ENCODE data around the gene C2orf68. TPM values are rescaled to one million over a fixed set of nuclear protein-coding genes. Genes with fewer than 3 reads are reported as not detected.

Gene C2orf68
- total RNA-seq, 6 experiments from 2014 or later, result 7.6 to 22.7 (median 14.8) TPM

DNA sequence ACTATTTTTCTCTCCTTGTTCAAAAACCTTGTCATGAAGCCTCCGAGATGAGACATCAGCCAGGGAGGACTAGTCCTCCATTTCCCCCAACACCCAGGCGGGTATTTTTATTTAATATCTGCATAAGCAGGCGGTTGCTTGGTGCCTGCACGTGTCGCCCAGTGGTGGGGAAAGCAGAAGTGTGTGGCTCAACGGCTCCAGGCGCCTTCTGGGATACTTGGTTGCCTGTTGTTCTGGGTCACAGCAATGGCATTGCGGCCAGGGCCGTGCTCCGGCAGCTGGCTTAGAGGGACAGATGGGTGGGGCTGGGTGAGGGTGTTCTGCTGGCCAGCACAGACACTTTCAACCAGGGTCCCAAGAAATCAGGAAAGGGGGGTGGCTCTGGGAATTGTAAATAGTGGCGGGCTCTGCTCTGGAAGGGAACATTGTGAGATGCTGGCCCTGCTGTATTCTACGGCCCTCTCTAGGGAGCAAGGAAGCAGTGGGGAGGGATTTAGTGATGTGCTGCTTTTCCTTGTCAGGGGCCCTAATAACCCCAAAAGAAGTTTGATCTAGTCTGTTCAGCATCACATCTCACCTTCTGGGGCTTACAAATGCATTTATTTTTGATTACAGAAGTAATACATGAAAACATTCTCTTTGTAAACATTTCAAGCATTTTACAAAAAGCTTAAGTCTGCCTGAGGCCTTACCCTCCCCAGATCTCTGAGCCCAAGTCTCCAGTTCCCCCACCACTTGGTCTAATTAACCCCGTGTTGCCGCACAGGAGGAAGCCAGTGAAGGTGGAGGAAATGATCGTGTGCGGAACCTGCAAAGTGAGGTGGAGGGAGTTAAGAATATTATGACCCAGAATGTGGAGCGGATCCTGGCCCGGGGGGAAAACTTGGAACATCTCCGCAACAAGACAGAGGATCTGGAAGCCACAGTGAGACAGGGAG, 33.4 kb downstream of the C2orf68 start:
- intact Hi-C loops (cut with DNase I), result no loop called here
- peak overlapping the region; percentile 56 to 63 (median 59) for H3K4me3 ChIP-seq
- TF ChIP-seq CTCF (IDR thresholded peaks at IDR 0.05), result no peak
- no peak for TF ChIP-seq POLR2A (IDR thresholded peaks at IDR 0.05)
- H3K27ac ChIP-seq, result peak overlapping the region; percentile 65 to 79 (median 73)
- peak; percentile 57 to 65 (median 59) for ATAC-seq
- peak in 2 of 3 donors; percentile 57 to 71 for DNase-seq
- H3K27me3 ChIP-seq, result no peaks in the 10 kb centered on the region
- WGBS (ENCODE audit: insufficient coverage, low coverage, low lambda C conversion rate, missing lambda C conversion rate), result 18% methylated on average over 19 of the region's 19 CpGs
- H3K4me1 ChIP-seq, result peaks cover 0 to 15% (median under 1%) of the 10 kb centered on the region in 4 donors
- no peaks in the 10 kb centered on the region for H3K36me3 ChIP-seq
- no peaks in the 10 kb centered on the region for H3K9me3 ChIP-seq

- H3K27ac ChIP-seq, result peak within 1 kb of the TSS; percentile 65 to 79 (median 73)
- 10% methylated on average over 14 of the region's 19 CpGs for WGBS (ENCODE audit: insufficient coverage, low coverage, low lambda C conversion rate, missing lambda C conversion rate)
- intact Hi-C loops (cut with DNase I), result no loop called here
Measured at GRCh38 chr2:85577386-85578242, 34.3 kb downstream of the C2orf68 start, which contains the start of gene VAMP8. TSS of gene VAMP8 (plus strand) at chr2:85577586. CDS start at chr2:85577647, 61 bp downstream.

DNA sequence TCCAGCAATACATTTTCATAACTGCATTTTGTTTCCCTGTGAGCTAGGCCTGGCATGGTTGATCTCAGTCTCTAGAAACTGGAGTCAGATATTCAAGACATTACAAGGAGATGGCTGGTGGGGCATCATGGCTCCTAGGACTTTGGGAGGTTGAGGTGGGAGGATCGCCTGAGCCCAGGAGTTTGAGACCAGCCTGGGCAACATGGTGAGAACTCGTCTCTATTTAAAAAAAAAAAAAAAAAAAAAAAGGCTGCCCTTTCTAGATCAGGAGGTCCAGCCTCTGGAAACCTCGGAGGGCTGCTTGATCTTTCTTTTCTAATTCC, 34.8 kb downstream of the C2orf68 start:
- no peak for ATAC-seq

More at GRCh38 chr2:85577386-85578242, 34.3 kb downstream of the C2orf68 start, which contains the start of gene VAMP8:
- no peaks in the 10 kb centered on the region for H3K27me3 ChIP-seq
- DNase-seq (peak; percentile 73 to 79 (median 77)), ATAC-seq (peak; percentile 83 to 84 (median 84))
- no peak for TF ChIP-seq CTCF (IDR thresholded peaks at IDR 0.05)
- no peak for TF ChIP-seq POLR2A (IDR thresholded peaks at IDR 0.05)
- H3K9me3 ChIP-seq, result no peaks in the 10 kb centered on the region
- peaks cover 0 to 13% (median 0%) of the 10 kb centered on the region in 4 donors for H3K4me1 ChIP-seq
- peak within 1 kb of the TSS; percentile 56 to 63 (median 59) for H3K4me3 ChIP-seq
- H3K36me3 ChIP-seq, result no peaks in the 10 kb centered on the region

More for the DNA sequence above, 34.8 kb downstream of the C2orf68 start:
- DNase-seq, result no peak
- WGBS (ENCODE audit: insufficient coverage, low coverage, low lambda C conversion rate, missing lambda C conversion rate), result 30% methylated on average over 3 of the region's 3 CpGs
- Histone ChIP-seq H3K9me3 (no peaks in the 10 kb centered on the region), H3K4me1 (peaks cover 0 to 13% (median 0%) of the 10 kb centered on the region in 4 donors), H3K27me3 (no peaks in the 10 kb centered on the region), H3K27ac (peak overlapping the region; percentile 65 to 79 (median 73)), H3K4me3 (peak overlapping the region; percentile 56 to 63 (median 59)), H3K36me3 (no peaks in the 10 kb centered on the region)
- intact Hi-C loops (cut with DNase I), result no loop called here
- no peak for TF ChIP-seq POLR2A (IDR thresholded peaks at IDR 0.05)
- TF ChIP-seq CTCF (IDR thresholded peaks at IDR 0.05), result no peak

Data from right lobe of liver (tissue), 6 donors.